SHP77 treated with DMSO at 0.1 percent for 48 hours (cell line): ENCODE measurements around the gene KAT6B.
"Not testable (repeated sequence)": the region's sequence is repeated elsewhere in the genome, so short reads cannot be mapped to it uniquely, and the experiment has no call there.

Source experiments
- DNase-seq: peaks from one replicate; lab custom pipeline; 2025; lab: John Stamatoyannopoulos, UW

The KAT6B gene

GRCh38 chr10:74859546-74859945 lies 33.1 kb downstream of the KAT6B start:
- no peak for DNase-seq

DNA sequence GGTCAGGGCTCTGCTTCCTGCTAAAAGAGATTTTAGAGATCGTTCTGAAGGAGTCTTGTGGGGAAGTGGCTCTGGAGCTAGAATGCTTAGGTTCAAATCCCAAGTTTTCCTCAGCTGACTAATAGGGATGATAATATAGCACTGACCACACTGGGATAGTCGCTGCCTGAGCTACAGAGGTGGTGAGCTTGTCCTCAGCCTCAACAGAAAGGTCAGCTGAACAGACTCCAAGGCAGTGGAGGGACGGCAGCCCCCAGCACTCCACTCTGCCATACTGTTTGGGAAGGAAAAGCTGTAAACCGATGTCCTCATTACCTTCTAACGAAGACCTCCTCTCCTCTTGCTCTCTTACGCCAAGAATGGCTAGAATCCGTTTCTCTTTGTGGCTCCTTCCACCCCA lies 36.2 kb downstream of the KAT6B start:
- no peak for DNase-seq

DNA sequence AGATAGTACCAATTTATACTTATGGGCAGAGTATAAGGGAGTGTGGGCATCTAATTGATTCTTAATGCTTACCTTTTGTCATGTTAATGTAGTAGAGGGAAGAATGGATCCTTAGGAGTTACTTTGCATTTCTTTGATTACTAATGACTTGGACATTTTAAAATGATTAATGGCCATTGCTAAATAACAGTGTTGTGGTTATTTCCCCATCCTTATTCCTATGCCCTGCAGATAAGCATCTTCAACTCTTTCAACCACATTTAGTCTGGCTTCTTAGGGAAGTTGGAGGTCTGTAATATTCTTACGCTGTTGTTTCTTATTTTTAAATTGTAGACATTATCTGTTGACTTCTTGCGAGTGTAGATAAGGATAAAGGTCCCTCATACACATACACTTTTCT lies 37.2 kb downstream of the KAT6B start:
- DNase-seq: no peak

- DNase-seq: no peak
Measured at GRCh38 chr10:74867351-74867750, 41.0 kb downstream of the KAT6B start.

- DNase-seq: no peak
Measured at GRCh38 chr10:74868392-74868977, 42.1 kb downstream of the KAT6B start.

DNA sequence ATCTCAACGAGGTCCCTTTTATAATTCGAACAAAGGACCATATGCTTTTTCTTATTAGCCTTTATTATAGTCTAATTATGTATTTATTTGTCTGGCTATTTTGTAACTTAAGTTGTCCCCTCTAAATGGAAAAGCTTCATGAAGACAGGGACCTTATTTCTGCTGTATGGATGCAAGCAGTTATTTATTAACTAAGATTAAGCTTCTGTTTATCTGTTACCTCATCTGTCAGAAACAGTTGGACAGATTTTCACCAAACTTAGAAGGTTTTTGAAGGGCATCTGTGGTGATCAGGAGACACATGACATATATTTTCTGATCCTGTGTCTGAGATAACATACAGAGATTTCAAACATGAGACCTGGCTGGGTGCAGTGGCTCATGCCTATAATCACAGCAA lies 43.2 kb downstream of the KAT6B start:
- DNase-seq: no peak

DNA sequence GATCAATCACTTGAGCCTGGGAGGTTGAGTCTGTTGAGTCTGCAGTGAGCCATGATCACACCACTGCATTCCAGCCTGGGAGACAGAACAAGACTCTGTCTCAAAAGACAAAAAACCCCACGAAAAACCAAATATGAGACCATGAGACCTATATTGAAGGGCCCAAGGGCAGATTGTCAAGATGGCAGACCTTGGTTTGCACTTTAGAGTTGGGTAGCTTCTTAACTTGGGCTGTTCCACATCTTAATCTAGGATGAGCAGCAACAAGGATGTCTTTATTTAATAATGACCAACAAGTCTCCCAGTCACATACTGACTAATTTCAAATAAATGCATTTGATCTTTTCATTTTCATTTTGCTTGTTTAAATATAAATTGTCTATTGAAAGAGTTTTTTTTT lies 43.8 kb downstream of the KAT6B start:
- no peak for DNase-seq

- no peak for DNase-seq
Measured at GRCh38 chr10:74871595-74872382, 45.4 kb downstream of the KAT6B start.

DNA sequence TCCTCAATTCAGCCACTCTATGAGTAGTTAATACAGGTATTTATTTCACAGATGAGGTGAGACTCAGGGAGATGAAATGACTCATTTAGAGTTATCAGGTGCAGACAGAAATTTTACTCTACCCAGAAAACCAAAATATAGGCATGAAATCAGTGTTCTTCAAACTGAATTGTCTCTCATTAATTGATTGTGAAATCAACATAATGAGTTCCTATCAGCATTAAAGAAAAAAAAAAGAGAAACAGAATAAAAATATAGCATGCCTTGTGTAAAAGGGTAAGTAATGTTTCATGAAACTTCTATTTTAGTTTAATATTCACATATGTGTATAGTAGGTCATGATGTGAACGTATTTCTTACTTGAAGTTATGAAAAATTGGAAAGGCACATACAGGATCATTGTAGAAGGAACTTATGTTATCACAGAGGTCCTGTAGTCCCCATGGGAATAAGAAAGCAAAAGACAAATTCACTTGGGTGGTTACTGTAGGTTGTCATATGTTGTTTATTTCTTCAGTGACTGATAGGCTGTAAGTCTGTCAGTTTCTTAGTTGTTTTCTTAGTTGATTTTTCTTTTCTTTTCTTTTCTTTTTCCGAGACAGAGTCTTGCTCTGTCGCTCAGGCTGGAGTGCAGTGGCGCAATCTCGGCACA lies 47.5 kb downstream of the KAT6B start:
- no peak for DNase-seq

- DNase-seq: no peak
Measured at GRCh38 chr10:74874649-74875048, 48.2 kb downstream of the KAT6B start.

- DNase-seq: no peak
Measured at GRCh38 chr10:74875068-74875467, 48.7 kb downstream of the KAT6B start.

DNA sequence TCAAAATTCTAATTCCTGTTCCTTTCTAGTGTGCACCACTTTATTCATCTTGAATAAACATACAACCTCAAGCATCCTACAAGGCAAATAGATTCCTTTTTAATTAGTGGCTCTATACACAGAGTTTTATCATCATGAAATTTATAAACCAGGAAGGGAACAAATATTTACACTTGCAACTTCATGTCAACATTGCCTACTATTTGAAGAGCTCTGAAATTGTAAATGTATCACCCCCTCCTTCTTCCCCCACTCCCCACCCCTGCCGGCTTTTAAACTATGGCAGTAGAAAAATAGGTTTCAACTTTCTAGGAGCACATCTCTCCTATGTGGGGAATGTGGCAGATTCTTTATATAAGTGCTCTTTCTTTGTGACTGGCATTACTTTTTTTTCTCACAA lies 49.6 kb downstream of the KAT6B start:
- DNase-seq: no peak

GRCh38 chr10:74877054-74877453 lies 50.7 kb downstream of the KAT6B start:
- DNase-seq: not testable (repeated sequence)

DNA sequence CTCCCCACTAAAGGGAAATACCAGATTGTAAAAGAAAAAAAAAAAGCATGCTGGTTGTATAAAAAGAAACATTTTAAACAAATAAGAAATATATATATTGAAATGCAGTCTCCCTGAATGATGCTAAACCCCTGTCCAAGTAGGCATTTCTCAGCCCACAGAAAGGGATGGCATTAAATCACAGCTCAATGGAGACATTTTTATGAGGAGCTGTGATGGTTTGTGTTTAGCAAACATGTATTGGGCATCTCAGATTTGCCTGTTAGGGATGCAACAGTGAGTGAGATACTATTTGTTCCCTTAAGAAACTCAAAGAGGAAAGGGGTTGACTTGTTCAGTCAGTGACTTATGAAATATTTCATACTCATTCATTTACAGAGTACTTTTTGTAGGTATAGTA lies 51.5 kb downstream of the KAT6B start:
- no peak for DNase-seq

- DNase-seq: no peak
Measured at GRCh38 chr10:74880041-74880440, 53.6 kb downstream of the KAT6B start.

DNA sequence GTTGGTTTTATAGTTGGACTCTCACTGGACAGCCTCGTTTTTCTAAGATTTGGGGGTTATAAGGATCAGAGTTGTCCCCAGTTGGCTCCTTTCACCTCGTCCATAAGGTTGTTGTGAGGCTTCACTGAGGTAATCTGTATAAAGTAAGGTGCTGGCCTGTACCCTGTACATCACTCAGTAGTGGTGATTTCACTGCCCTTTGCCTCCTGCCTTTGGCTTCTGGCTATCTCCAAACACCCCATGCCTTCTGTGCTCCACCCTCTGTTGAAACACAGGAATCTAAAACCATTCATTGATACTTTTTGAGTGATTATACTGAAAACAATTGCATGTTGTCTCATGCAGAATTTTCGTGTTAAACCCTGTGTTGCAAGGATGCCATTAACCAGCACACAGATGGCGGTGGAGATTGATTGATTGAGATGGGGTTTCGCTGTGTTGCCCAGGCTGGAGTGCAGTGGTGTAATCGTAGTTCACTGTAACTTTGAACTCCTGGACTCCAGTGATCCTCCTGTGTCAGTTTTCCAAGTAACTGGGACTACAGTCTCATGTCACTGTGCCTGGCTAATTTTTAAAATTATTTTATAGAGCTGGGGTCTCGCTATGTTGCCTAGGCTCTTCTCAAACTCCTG lies 55.0 kb downstream of the KAT6B start:
- DNase-seq: no peak

DNA sequence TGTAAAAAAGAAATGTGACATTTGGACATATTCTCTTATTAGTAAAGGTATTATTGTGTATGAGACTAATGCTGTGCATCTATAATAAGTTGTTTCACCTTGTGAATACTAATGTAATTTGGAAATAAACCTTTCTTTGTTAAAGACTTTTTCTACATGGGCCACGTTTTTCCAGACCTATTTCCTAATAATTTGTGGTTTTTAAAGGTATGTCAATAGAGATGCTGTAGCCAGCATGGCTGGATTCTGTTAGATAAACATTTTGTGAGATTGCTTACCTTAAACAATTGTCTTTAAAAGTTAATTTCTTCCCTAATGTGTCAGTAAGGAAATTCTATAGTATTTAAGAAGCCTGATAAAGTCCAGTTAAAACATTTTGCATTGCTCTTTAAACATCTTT lies 56.0 kb downstream of the KAT6B start:
- DNase-seq: no peak

GRCh38 chr10:74882831-74883230 lies 56.4 kb downstream of the KAT6B start:
- no peak for DNase-seq

DNA sequence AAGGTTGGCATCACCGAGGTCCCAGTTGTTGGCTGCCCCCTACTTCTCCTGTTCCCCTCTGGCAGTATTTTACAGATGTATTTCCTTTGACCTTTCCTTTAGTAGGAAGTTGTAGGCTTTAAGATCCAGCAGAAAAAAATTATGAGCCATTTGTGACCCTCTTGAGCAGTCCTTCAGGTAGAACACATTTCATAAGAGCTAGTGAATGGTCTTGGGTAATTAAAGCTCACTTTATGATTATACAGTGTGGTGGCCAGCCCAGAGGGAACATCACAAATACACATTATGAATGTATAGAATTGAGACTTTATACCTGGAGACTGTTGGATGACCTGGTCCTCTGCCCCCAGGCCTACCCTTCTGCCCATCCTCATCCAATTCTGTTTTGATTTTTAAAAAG lies 57.0 kb downstream of the KAT6B start:
- DNase-seq: no peak

DNA sequence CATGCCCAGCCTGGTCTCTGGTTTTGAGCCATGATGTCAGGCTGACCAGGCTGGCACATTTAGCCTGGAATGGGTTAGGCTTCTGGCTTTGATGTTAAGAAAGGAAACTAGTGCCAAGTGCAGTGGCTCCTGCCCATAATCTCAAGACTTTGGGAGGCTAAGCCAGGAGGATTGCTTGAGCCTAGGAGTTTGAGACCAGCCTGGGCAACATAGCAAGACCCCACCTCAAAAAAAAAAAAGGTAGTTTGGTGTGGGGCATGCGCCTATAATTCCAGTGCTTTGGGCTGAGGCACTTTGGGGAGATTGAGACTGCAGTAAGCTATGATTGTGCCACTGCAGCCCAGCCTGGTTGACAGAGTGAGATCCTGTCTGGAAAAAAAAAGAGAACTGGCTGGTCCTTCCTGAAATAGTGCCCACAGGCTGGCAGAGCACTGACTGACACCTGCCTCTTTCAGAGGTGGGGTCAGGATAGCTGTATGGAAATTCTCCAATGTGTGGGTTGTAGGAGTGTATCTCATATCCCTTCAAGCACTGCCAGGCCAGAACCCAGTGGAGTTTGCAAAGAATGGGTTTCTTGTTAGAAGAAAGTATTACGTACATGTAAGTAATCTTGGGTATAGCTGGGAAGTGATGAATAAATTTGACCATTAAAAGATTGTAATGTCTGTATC lies 61.3 kb downstream of the KAT6B start:
- no peak for DNase-seq

DNA sequence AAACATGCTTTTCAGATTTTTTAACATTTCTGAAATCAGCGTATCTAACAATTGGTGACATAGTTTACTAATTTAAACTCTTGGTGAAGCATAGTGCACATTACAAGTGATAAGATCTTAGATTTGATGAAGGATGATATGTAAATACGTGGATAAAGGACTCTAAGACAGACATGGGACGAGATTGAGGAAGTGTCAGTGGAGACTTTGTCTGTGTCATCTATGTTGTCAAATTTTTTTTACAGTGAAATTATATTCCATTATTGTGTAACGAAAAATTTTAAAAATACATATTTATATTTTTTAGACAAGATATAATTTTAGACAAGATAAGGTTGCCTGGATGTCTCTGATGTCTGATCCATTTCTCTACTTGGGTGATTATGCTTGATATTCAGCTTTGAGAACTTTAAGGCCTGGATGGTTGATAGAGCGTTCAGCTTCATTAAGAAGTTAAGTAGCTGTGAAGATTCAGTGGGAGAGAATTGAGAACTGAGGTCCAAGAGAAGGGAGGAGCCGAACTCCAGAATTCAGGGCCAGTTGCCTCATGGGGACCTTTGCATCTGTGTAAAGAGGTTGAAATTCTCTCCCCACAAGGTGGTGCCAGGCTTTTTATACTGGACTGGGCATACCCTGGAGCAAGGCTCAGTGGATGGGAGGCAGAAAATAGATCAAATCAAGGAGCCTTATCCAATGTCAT lies 62.7 kb downstream of the KAT6B start:
- no peak for DNase-seq

DNA sequence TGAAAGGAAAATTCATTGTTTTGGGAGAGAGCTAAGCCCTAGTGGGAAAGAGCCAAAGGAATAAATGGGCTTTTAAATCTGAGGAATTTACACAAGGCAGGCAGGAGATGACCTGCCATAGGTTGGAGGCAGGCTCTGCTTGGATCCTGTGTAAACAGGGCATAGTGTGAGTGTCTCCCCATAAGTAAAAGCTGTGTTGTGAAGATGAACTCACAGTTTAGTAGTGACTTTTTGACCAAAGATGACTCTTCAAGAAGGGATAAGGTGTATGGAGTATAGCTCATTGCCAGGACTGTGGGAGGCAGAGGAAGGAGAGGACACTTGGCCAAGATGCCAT lies 63.2 kb downstream of the KAT6B start:
- DNase-seq: no peak
